ENCODE data around the gene NEDD4L. TPM values are rescaled to one million over a fixed set of nuclear protein-coding genes. Genes with fewer than 3 reads are reported as not detected.
A peak's percentile ranks its signal among the peaks of the same experiment; 100 is the strongest.

The NEDD4L gene
- total and polyA plus RNA-seq, 2 experiments from 2014 or later, result 36.2 to 72.3 TPM

- DNase-seq (ENCODE audit: low spot score) (no peak), ATAC-seq (peak; percentile 11; the same call in 2 of the 3 replicates)
- H3K27ac Mint-ChIP-seq, result peak overlapping the region; percentile 11
- TF ChIP-seq CTCF (conservative IDR thresholded peaks at IDR 0.05; ENCODE audit: low read depth in 2 of 2) (no peak), ZNF114 (CRISPR knock-in tag; IDR thresholded peaks at IDR 0.05) (no peak), JUNB (IDR thresholded peaks at IDR 0.05; ENCODE audit: unreplicated experiment) (no peak), ZNF331 (CRISPR knock-in tag; IDR thresholded peaks at IDR 0.05; ENCODE audit: low read depth) (no peak), ETS1 (IDR thresholded peaks at IDR 0.05) (no peak)
- Histone ChIP-seq H3K4me3 (no peak overlapping the region), H3F3A (replicated peaks; ENCODE audit: low read depth) (0 out of 2 replicates have a peak, but pooled peaks cover 3% of the 10 kb centered on the region), H3K36me3 (ENCODE audit: insufficient read depth) (no peaks in the 10 kb centered on the region), H3K79me2 (replicated peaks; ENCODE audit: insufficient read depth) (peaks cover 26% of the 10 kb centered on the region), H4K20me1 (replicated peaks; ENCODE audit: insufficient read depth) (peaks cover 6% of the 10 kb centered on the region; the same call in 1 of the 2 replicates), H3K27me3 (ENCODE audit: insufficient read depth) (no peaks in the 10 kb centered on the region), H3K4me2 (no peak overlapping the region; the same call in 1 of the 2 replicates), H3K4me1 (ENCODE audit: insufficient read depth) (peaks cover 21% of the 10 kb centered on the region), H3K27ac (ENCODE audit: low read depth) (no peak overlapping the region), H2AFZ (no peak overlapping the region), H3K9me2 (ENCODE audit: insufficient read depth) (no peaks in the 10 kb centered on the region)
- H3K4me3 Mint-ChIP-seq, result no peak overlapping the region
- H3K4me1 Mint-ChIP-seq, result peaks cover 52% of the 10 kb centered on the region
- H3K36me3 Mint-ChIP-seq (ENCODE audit: low read depth), result peaks cover 3% of the 10 kb centered on the region; the same call in 2 of the 3 replicates
- H3K9me3 Mint-ChIP-seq, result peaks cover 3% of the 10 kb centered on the region; the same call in 1 of the 3 replicates
- H3K27me3 Mint-ChIP-seq (ENCODE audit: insufficient read depth, low read depth, poor library complexity), result peaks cover 4% of the 10 kb centered on the region
Measured at GRCh38 chr18:58177004-58177717, 133.1 kb downstream of the NEDD4L start.

- Mint-ChIP-seq H3K4me1 (peaks cover 55% of the 10 kb centered on the region), H3K27ac (no peak overlapping the region), H3K36me3 (ENCODE audit: low read depth) (peaks cover 8% of the 10 kb centered on the region), H3K4me3 (no peak overlapping the region), H3K27me3 (ENCODE audit: insufficient read depth, low read depth, poor library complexity) (peaks cover 4% of the 10 kb centered on the region), H3K9me3 (peaks cover 9% of the 10 kb centered on the region; the same call in 2 of the 3 replicates)
- Histone ChIP-seq H2AFZ (no peak overlapping the region), H3K79me2 (replicated peaks; ENCODE audit: insufficient read depth) (peaks cover 26% of the 10 kb centered on the region), H3K4me3 (no peak overlapping the region), H3K4me1 (ENCODE audit: insufficient read depth) (peaks cover 21% of the 10 kb centered on the region), H4K20me1 (replicated peaks; ENCODE audit: insufficient read depth) (peaks cover 6% of the 10 kb centered on the region; the same call in 1 of the 2 replicates), H3F3A (replicated peaks; ENCODE audit: low read depth) (0 out of 2 replicates have a peak, but pooled peaks cover 3% of the 10 kb centered on the region), H3K4me2 (no peak overlapping the region), H3K9me2 (ENCODE audit: insufficient read depth) (no peaks in the 10 kb centered on the region), H3K36me3 (ENCODE audit: insufficient read depth) (no peaks in the 10 kb centered on the region), H3K27me3 (ENCODE audit: insufficient read depth) (no peaks in the 10 kb centered on the region), H3K27ac (ENCODE audit: low read depth) (no peak overlapping the region)
- DNase-seq (ENCODE audit: low spot score) (no peak), ATAC-seq (no peak)
- TF ChIP-seq CTCF (conservative IDR thresholded peaks at IDR 0.05; ENCODE audit: low read depth in 2 of 2), result no peak
- TF ChIP-seq POLR2AphosphoS5 (IDR thresholded peaks at IDR 0.05; ENCODE audit: low read depth), result no peak
- no peak for TF ChIP-seq STAT1 (IDR thresholded peaks at IDR 0.05; ENCODE audit: unreplicated experiment)
- TF ChIP-seq ETS1 (IDR thresholded peaks at IDR 0.05), result no peak
- TF ChIP-seq EZH2 (IDR thresholded peaks at IDR 0.05; ENCODE audit: low read depth, unreplicated experiment), result no peak
- TF ChIP-seq CREB1 (CRISPR knock-in tag; IDR thresholded peaks at IDR 0.05; ENCODE audit: low read depth), result no peak
- no peak for TF ChIP-seq NANOG (IDR thresholded peaks at IDR 0.05; ENCODE audit: borderline replicate concordance)
- no peak for TF ChIP-seq REST (IDR thresholded peaks at IDR 0.05; ENCODE audit: unreplicated experiment)
Measured at GRCh38 chr18:58177896-58178470, 134.0 kb downstream of the NEDD4L start.
